GM18508 (cell line): ENCODE results near the gene MRPL14.

Source experiments
- ATAC-seq: cut with Tn5 transposase; IDR thresholded peaks from one replicate; pipeline ENCODE4 v1.9.1; 2021; ENCODE audit warnings: moderate number of reproducible peaks; ENCODE audit not compliant: insufficient read depth, unreplicated experiment

The MRPL14 gene

GRCh38 chr6:44128020-44128917, 1.0 kb upstream of the MRPL14 start:
- ATAC-seq: no peak

DNA sequence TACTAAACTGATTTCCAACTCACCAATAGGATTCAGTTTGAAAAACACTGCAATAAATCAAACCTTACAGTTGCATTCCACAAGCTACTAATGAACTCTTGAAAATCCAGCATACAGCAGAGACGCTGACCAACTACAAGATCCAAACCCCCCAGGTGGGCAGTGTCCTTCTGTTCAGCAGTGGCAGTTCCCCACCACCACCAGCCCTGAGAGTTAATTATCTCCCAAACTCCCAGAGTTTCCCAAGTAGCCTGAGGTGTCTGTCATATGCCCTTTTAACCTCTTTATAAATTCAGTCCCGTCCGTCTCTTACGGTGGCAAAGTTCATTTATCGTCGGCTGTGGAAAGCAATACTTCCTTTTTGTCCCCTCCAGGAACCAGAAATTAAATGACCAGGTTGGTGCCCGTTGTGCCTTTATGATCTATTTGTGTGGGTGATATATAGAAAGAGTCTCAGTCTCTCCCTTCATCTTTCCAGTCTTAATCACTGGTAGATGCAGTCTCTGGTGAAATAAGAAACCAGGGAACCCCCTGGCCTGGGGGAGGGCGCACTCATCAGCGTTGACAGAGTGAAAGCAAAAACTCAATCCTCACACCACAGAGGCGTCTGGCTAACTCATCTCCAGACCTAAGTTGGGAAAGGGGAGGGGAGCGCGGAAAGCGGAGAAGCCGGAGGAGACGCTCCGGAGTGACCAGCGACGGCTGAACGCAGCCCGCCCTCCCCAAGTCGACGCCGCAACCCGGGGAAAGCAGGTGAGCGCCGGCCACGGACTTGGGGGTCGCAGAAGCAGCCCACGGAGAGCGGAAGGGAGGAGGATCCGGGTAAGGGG, 717 bp downstream of the MRPL14 start:
- peak; percentile 41 for ATAC-seq

DNA sequence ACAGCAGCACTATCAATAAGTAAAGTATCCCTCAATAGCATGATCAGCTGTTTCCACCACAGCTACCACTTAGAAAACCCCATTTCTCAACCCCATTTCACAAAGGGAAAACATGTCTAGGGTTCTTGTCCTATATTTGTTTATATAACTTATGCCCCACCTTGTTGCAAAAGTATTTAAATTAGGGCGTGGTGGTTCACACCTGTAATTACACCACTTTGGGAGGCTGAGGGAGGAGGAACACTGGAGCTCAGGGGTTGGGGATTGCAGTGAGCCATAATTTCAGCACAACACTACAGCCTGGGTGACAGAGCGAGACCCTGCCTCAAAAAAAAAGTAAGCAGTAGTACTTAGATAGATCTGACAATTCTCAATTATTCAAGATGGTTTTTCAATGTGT, 3.7 kb downstream of the MRPL14 start:
- no peak for ATAC-seq

GRCh38 chr6:44122801-44123200, 4.5 kb downstream of the MRPL14 start:
- no peak for ATAC-seq

- ATAC-seq: no peak
Observed at GRCh38 chr6:44120692-44121443, 6.4 kb downstream of the MRPL14 start.

- ATAC-seq: no peak
Observed at GRCh38 chr6:44119704-44120262, 7.5 kb downstream of the MRPL14 start.

- ATAC-seq: no peak
Observed at GRCh38 chr6:44117397-44118128, 9.7 kb downstream of the MRPL14 start.

DNA sequence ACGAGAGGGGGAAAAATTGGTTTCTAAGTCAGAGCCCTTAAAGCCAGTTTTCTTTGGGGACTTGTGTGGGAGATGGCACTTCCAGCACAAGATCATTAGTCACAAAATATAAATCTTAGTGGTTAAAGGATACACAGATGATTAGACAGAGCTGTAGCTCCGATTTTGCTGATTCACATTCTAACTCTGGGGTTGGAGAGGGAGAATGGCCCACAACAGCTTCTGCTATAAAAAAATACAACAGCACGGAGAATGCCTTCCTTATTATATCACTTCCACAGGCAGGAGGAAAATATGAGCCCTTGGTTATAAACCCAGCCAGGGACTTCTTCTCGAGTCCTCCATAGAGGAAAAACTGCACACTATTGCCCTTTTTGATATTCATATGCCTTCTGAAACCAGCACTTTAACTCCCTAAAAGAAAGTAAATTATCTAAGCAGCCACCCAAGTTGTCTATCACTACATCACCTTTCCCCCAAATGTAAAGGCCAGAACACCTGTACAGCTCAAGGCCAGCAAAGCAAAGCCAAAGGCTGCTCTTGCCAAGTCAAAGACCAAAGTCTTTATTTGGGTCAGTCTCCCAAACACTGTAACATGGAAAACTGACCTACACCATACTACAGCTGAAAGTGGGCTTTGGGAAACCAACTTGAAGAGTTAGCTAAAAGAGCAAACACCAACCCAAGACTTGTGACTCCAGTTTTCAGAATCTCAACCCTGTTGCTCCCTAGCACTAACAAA, 10.4 kb downstream of the MRPL14 start:
- ATAC-seq: no peak

- no peak for ATAC-seq
Observed at GRCh38 chr6:44115866-44116265, 11.4 kb downstream of the MRPL14 start.

GRCh38 chr6:44113414-44113813, 13.8 kb downstream of the MRPL14 start:
- no peak for ATAC-seq

DNA sequence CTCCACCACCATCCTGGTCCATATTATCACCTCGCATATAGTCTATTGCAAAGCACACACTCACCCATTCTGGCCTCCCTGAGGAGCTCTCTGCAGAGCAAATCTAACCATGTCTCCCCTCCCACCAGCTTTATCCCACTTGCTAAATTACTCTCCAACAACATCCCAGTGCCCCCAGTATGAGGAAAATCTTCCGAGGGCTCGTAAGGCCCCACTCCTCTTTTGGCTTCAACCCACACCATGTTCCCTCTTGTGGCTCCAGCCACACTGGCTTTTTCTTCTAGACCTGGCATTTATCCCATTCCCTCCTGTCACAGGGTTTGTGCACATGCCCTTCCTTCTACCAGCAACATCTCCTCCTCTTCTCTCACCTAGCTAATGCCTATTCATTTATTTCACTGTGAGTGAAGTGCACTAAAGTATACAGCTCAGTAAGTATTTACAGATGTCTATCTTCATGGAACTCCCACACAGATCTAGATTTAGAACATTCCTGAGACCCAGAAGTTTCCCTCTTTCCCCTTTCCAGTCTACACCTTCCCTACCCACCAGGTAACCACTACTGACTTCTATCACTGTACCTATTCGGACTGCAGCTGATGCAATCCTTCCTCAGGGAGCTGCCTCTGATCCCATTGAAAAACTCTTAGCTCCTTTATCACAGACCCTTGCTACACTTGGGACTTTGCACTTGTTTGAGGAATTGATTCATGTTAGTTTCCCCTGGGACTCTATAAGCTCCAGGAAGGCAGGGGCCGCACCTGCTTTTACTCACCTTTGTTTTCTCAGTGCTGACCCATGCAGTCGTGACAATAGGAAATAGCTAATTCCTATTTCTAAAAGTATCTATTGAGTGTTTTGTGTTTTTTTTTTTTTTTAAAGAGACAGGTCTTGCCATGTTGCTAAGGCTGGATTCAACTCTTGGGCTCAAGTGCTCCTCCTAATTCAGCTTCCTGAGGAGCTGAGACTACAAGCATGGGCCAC, 15.5 kb downstream of the MRPL14 start:
- no peak for ATAC-seq

DNA sequence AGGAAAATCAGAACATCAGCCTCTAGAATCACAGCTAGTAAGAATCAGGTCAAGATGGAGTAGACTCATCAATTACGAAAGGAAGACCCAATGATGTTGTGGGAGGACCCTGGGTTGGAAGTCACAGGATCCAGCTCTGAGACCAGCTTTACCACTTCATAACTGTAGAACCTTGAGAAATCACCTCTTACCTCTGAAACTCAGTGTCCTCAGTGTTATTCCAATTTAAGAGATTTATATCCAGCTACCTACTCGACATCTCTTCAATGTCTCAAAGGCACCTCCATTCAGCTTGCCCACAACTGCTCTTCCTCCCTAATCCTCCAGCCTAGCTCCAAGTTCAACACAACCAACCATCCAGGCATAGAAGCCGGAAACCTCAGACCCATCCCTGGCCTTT, 16.3 kb downstream of the MRPL14 start:
- ATAC-seq: no peak

DNA sequence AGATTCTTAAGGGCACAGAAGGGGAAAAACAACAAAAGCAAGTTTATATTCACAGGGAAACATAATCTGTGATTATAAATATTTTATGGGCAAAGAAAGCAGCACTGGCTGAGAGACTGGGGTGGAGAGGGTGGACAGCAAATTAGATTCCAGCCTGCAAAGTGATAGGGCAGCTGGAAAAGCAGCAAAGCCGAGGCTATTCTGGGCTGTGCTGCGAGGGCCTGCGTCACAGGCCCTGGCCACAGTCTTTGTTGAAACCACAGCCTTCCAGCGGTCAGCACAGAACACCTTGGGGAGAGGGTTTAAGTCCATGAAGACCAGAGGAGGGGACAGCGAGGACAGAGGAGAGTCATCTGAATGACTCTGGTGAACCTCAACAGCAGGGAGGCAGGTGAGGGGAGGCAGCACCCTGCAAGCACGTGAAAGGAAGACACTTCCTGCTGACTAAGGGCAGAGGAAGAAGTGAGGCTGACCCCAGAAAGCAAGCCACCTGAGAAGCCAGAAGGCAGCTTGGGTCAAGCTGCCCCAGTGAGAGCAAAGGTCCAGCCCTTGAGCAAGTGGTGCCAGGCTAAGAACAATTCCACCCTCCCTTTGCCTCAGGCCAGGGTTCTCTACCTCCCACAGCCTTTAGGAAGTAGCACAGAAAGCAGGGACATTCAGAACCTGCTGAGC, 17.1 kb downstream of the MRPL14 start:
- ATAC-seq: no peak

DNA sequence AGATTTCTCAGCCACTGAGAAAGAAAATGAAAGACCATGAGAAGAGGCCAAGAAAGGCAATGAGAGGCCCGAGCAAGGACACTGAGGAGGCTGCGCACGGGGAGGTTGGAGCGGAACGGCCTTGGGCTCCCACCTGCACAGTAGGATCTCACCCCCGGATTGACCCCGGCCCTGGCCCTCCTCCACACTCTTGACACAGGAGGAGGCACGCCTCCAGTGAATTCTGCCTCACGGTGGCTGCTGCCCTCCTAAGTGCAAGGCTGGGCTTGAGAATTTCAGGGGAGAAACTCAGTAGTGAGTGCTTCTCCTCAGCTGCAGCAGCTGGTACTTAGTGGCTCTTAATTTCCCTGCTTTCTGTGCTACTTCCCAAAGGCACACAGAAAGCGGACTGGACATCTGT, 18.0 kb downstream of the MRPL14 start:
- no peak for ATAC-seq

DNA sequence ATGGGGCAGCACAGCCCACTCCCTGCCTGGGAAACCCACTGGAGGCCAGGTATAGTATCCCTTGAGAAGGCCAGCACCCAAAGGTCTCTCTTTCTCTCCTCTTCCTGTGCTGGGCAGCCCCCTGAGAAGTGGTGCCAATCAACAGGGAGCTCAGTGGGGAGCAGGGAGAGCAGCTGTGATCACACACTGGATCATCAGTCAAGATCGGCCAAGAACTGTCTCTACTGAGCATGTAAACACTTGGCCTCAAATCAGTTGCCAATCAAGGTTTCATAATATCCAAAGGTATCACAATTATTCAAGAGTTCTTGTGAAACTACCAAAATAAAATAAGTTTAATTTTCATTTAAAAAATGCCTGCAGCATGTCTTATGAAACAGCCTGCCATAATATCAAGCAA, 18.8 kb downstream of the MRPL14 start:
- ATAC-seq: no peak

DNA sequence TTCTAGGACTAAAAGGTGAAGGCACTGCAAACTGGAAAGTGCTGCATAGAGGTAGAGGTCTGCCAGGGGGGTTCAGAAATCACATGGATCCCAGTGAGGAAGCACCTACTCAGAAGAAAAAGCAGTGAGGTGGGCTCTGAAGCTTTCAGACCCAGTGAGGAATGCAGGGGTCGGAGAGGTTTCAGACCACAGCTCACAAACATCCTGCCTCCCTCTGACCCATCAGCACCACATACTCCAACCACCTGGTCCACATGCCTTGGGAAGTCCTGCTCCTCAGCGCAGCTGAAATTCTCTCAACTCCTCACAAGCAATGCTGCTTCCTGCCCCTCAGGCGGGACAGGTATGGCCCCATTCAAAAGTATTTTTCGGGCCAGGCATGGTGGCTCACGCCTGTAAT, 20.2 kb downstream of the MRPL14 start:
- no peak for ATAC-seq

- ATAC-seq: no peak
Observed at GRCh38 chr6:44105993-44106740, 21.1 kb downstream of the MRPL14 start.
